ENCODE measurements around the gene HPS4.
A peak's percentile ranks its signal among the peaks of the same experiment; 100 is the strongest.
"Not testable (repeated sequence)": the region's sequence is repeated elsewhere in the genome, so short reads cannot be mapped to it uniquely, and the experiment has no call there.

HPS4 gene

GRCh38 chr22:26444777-26445176 is 38.8 kb downstream of the HPS4 start:
- DNase-seq (ENCODE audit: low read depth in 2 of 2, low spot score in 1 of 2): no peak

GRCh38 chr22:26443901-26444690 is 39.5 kb downstream of the HPS4 start:
- DNase-seq (ENCODE audit: low read depth in 2 of 2, low spot score in 1 of 2): no peak

DNA sequence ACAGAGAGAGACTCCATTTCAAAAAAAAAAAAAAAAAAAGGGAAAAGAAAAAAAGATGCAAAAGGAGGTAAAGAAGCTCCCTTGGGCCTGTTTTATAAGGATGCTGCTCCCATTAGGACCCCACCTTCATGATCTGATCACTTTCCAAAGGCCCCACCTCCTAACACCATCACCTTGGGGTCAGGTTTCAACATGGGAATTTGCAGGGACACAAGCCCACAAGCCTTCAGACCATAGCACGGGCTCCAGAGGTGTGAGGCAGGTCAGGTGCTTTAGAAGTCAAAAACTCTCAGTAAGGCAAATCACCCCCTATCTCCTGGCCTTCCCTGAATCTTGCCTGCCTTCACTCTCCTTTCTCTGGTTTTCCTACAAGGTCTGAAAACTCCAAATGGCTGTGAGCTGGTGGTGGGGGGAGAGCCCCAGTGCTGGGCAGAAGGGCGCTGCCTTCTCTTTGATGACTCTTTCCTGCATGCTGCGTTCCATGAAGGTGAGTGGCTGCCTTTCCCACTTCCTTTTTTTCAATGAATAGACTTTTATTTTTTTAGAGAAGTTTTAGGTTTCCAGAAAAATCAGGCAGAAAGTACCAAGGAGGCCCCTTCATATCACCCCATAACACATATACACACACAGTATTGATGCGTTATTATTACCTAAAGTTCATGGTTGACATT is 41.4 kb downstream of the HPS4 start:
- no peak for DNase-seq (ENCODE audit: low read depth in 2 of 2, low spot score in 1 of 2)

GRCh38 chr22:26439559-26439958 is 44.0 kb downstream of the HPS4 start:
- no peak for DNase-seq (ENCODE audit: low read depth in 2 of 2, low spot score in 1 of 2)

DNA sequence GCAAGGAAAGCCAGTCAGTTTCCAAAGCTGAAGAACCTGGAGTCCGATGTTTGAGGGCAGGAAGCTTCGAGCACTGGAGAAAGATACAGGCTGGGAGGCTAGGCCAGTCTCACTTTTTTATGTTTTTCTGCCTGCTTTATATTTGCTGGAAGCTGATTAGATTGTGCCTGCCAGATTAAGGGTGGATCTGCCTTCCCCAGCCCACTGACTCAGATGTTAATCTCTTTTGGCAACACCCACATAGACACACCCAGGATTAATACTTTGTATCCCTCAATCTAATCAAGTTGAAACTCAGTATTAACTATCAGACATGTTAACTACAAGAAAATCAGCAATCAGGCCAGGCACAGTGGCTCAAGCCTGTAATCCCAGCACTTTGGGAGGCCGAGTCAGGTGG is 44.8 kb downstream of the HPS4 start:
- not testable (repeated sequence) for DNase-seq (ENCODE audit: low read depth in 2 of 2, low spot score in 1 of 2)

GRCh38 chr22:26437694-26438392 is 45.7 kb downstream of the HPS4 start:
- no peak for DNase-seq (ENCODE audit: low read depth in 2 of 2, low spot score in 1 of 2)

- no peak for DNase-seq (ENCODE audit: low read depth in 2 of 2, low spot score in 1 of 2)
Measured at GRCh38 chr22:26436903-26437515, 46.6 kb downstream of the HPS4 start.

DNA sequence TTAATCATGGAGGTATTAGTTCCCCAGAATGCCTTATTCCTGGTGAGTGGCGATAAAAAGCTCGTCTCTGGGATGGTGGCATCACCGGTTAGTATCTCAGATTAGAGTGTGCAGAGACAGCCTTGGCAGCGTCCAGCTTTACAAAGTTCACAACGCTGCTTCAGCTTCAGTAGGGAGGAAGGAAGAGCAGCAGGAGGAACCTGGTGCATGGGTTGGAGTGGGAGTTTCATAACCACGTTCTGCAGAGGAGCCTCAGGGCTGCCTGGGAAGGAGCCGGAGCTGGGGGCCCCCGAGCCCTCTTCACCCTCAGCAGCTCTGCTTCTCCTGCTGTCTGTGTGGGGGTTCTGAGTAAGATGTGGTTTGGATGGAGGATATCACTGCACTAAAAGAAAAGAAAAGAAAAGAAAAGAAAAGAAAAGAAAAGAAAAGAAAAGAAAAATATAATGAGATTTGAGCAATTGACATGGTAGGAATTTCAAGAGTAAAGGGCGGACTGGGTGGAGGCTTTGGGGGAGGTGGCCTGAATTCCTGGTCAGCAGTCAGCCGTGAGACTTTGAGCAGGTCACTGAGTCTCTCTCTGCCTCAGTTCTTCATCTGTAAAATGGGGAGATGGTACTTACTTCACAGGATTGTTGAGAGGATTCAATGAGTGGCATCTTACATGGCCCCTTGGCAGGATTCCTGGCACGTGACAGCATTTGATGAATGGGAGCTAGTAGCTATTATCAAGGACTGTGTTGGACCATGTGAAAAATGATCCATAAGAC is 48.1 kb downstream of the HPS4 start:
- no peak for DNase-seq (ENCODE audit: low read depth in 2 of 2, low spot score in 1 of 2)

DNA sequence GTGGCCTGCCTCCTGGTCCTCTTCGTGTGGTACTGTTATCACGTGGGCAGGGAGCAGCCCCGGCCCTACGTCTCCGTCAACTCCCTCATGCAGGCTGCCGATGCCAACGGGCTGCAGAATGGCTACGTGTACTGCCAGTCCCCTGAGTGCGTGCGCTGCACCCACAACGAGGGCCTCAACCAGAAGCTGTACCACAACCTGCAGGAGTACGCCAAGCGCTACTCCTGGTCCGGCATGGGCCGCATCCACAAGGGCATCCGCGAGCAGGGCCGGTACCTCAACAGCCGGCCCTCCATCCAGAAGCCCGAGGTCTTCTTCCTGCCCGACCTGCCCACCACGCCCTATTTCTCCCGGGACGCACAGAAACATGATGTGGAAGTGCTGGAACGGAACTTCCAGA is 49.8 kb downstream of the HPS4 start:
- DNase-seq (ENCODE audit: low read depth in 2 of 2, low spot score in 1 of 2): no peak

DNA sequence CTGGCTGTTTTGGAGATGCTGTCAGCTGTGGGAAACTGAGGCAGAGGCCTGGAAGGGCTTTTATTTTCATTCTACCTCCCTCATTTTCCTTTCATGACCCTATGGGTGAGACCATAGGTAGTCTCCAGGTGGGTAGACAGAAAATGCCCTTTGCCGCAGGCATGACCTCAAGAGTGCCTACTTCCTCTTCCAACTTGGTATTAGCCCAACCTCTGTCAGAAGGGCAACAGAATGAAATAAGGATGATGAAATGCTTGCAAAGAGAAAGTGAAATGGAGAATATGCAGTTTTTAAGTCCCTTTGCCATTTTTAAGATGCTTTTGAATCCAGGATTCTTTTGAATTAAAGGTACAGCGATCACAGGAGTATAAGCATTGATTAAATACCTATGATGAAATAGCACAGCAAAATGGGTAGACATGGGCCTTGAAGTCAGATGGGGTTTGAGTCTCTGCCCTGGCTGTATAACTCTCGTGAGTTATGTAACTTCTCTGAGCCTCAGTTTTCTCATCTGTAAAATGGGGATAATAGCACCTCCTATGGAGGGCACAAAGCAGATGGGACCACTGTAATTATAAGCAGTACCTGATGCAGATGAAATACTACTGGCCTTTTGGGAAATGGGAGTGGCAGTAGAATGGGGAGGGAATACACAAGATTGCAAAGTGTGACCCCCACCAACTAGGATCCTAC is 50.8 kb downstream of the HPS4 start:
- no peak for DNase-seq (ENCODE audit: low read depth in 2 of 2, low spot score in 1 of 2)

DNA sequence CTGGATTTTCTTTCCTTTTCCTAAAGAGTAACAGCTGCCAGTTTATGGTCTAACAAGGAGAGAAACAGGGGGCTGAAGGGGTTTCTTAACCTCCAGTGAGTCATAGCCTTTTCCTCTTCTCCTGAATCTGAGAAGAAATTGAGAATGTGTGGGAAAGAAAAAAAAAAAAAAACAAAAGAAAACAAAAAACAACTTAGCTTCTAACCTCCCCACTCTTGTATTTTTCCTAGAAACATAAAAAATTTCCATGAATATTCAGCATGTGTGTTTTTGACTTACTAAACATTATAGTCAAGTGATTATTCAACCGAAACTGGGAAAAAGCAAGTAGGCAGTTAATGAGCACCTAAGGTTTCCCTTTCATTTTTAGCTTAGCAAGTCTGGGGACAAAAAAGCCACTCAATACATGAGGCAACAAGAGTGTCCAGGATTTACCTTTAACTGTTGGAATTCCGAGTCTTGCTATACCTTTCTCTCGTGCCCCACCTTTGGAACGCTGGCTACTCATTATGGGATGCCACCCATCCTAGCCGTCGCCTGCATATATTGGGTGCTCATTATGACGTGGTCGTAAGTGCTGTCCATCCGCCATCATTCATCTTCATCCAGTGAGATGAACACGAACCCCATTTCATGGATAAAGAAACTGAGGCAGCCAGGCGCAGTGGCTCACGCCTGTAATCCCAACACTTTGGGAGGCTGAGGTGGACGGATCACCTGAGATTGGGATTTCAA is 52.2 kb downstream of the HPS4 start:
- DNase-seq (ENCODE audit: low read depth in 2 of 2, low spot score in 1 of 2): no peak

DNA sequence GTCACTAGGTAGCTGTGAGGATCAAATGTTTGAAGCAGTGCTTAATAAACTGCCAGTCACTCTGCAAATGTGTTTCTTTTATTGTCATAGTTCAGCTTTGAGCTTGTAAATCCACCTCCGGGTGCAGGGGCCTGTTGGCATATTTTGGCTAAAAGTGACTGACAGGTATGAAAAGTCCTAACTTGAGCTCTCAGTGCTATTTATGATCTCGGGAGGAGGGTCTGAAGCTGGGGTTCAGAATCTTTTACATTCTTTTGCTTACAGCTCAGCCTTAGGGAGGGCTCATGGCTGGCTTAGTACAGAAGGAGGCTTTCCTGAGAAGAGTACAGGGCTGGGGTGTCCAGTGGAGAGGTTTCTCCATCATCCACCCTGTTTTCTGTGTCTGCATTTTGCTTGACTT is 53.0 kb downstream of the HPS4 start:
- no peak for DNase-seq (ENCODE audit: low read depth in 2 of 2, low spot score in 1 of 2)

- DNase-seq (ENCODE audit: low read depth in 2 of 2, low spot score in 1 of 2): no peak
Measured at GRCh38 chr22:26429458-26430286, 53.9 kb downstream of the HPS4 start.

GRCh38 chr22:26428515-26429457 is 54.8 kb downstream of the HPS4 start, which contains the start of gene ASPHD2:
TSS of gene ASPHD2 (plus strand) at chr22:26429260. CDS start at chr22:26433616, 4,356 bp downstream.
- peak; percentile 38 to 56 for DNase-seq (ENCODE audit: low read depth in 2 of 2, low spot score in 1 of 2)

DNA sequence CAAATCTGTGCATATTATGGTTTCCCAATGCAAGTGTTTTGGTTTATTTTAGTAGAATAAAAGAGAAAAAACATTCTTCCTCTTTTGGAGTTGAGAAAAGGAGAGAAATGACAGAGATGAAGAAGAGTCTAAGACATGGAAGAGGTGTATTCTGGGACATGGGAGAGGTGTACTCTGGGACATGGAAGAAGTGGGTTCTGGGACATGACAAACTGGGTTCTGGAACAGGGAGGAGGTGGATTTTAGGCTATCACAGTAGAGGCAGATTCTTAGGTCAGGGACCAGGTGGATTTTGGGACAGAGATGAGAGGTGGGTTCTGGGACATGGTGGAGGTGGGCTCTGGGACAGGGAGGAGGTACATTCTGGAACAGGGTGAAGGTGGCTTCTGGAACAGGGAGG is 56.7 kb downstream of the HPS4 start:
- DNase-seq (ENCODE audit: low read depth in 2 of 2, low spot score in 1 of 2): no peak

DNA sequence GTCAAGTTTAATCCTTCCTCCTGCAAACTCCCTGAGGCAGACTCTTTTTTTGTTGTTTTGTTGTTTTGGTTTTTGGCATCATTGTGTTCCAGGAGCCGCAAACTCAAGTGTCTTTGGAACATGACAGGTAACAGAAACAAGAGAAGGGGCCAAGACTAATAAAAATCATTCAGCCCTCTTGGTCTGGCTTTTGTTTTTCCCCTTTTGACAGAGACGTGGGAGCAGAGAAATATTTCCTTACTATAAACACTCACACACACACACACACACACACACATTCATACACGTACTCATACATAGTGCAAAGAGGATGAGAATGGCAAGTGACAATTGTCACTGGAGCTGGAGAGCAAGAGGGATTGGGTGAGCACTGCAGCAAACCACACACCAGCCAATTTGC is 65.0 kb downstream of the HPS4 start:
- DNase-seq (ENCODE audit: low read depth in 2 of 2, low spot score in 1 of 2): no peak

GRCh38 chr22:26417406-26417805 is 66.2 kb downstream of the HPS4 start:
- no peak for DNase-seq (ENCODE audit: low read depth in 2 of 2, low spot score in 1 of 2)

Data from stimulated activated CD8-positive, alpha-beta memory T cell treated with anti-CD3 and anti-CD28 coated beads, Interleukin-4, amount 100 ng/mL, for 4 hours (primary cell).